MM.1S (cell line): Measurements from ENCODE around the gene KRTAP12-1.

Experiments
- DNase-seq: peaks from one replicate; pipeline ENCODE4 v3.0.0-alpha.2; 2015
- H2AFZ ChIP-seq: fragments of 300-600 bp; sonication (generic); 2 replicates; pipeline ENCODE4 v1.6.0; 2016; ENCODE audit warnings: antibody characterized with exemption, low read length
- H3F3A ChIP-seq: fragments of 300-600 bp; sonication (generic); 2 replicates; pipeline ENCODE4 v1.6.1; 2016; ENCODE audit warnings: mild to moderate bottlenecking, antibody characterized with exemption, low read length, moderate library complexity, mixed read lengths; ENCODE audit not compliant: insufficient read depth
- H3K27ac ChIP-seq: fragments of 300-600 bp; sonication (generic); 2 replicates; pipeline ENCODE4 v1.5.1; 2016; ENCODE audit warnings: mild to moderate bottlenecking, low read length
- H3K27me3 ChIP-seq: fragments of 300-600 bp; sonication (generic); replicated peaks from 2 replicates; pipeline ENCODE4 v1.6.0; 2016; ENCODE audit warnings: low read length; ENCODE audit not compliant: insufficient read depth
- H3K36me3 ChIP-seq: fragments of 300-600 bp; sonication (generic); replicated peaks from 2 replicates; pipeline ENCODE4 v1.6.1; 2016; ENCODE audit warnings: mild to moderate bottlenecking, low read length, mixed read lengths; ENCODE audit not compliant: insufficient read depth
- H3K4me1 ChIP-seq: fragments of 300-600 bp; sonication (generic); 2 replicates; pipeline ENCODE4 v1.6.1; 2016; ENCODE audit warnings: low read length, mixed read lengths
- H3K4me2 ChIP-seq: fragments of 300-600 bp; sonication (generic); 2 replicates; pipeline ENCODE4 v1.6.0; 2016; ENCODE audit warnings: low read depth, low read length
- H3K4me3 ChIP-seq: fragments of 300-600 bp; sonication (generic); 2 replicates; pipeline ENCODE4 v1.5.1; 2016; ENCODE audit warnings: low read length, mixed read lengths
- H3K79me2 ChIP-seq: fragments of 300-600 bp; sonication (generic); 2 replicates; pipeline ENCODE4 v1.6.1; 2016; ENCODE audit warnings: mixed run types, low read length, mixed read lengths
- H3K9ac ChIP-seq: fragments of 300-600 bp; sonication (generic); 2 replicates; pipeline ENCODE4 v1.6.1; 2016; ENCODE audit warnings: low read length, mixed read lengths
- H3K9me2 ChIP-seq: fragments of 300-600 bp; sonication (generic); replicated peaks from 2 replicates; pipeline ENCODE4 v1.6.1; 2016; ENCODE audit warnings: mild to moderate bottlenecking, low read length, mixed read lengths; ENCODE audit not compliant: insufficient read depth
- H3K9me3 ChIP-seq: fragments of 300-600 bp; sonication (generic); replicated peaks from 2 replicates; pipeline ENCODE4 v1.6.1; 2016; ENCODE audit warnings: mild to moderate bottlenecking, low read length, mixed read lengths; ENCODE audit not compliant: insufficient read depth
- H4K20me1 ChIP-seq: fragments of 300-600 bp; sonication (generic); 2 replicates; pipeline ENCODE4 v1.6.1; 2016; ENCODE audit warnings: mild to moderate bottlenecking, low read length, moderate library complexity, mixed read lengths; ENCODE audit not compliant: insufficient read depth
- CTCF ChIP-seq: fragments of 300-600 bp; sonication (generic); IDR thresholded peaks from 2 replicates; pipeline ENCODE4 v1.5.1; 2016; ENCODE audit warnings: antibody characterized with exemption, low read length, mixed read lengths
- EZH2 ChIP-seq: fragments of 300-600 bp; sonication (generic); optimal IDR thresholded peaks from 2 replicates; pipeline ENCODE3; 2017; ENCODE audit warnings: low read depth, mild to moderate bottlenecking, antibody characterized with exemption, low read length, mixed read lengths
- EZH2phosphoT487 ChIP-seq: fragments of 300-600 bp; sonication (generic); IDR thresholded peaks from 2 replicates; pipeline ENCODE4 v1.6.1; 2018; ENCODE audit warnings: antibody characterized with exemption, low read length

KRTAP12-1 gene

DNA sequence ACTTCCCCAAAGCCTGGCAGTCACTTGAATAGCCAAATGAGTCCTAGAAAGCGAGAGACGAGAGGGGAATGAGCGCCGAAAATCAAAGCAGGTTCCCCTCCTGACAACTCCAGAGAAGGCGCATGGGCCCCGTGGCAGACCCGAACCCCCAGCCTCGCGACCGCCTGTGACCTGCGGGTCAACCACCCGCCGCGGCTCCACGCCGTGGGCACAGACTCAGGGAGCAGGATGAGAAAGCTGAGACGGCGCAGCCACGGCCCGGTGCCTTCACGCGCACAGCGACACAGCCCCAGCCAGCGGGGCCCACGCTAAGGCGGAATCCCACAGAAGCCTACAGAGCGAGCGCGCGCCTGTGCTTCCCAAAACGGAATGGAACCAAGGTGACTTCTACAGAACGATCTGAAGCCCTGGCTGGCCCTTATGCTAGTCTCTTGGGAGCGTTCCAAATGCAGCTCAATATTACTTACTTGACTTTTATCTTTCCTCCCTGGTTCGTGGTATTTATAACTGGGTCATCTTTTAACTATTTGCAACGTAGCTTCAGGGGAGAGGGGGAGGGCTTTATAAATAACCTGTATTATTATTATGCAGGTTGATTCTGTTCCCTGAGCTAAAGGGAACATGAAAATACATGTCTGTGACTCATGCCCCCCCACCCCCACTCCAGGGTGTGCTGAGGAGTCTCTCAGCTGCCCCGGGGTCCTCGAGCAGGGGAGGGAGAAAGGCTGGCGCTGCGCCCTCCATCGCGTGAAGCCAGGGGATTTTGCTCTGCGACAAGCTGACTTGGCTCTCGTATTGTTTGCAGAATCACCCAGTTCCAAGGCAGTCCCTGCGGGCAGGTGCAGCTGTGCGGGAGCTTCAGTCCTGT lies 27.7 kb upstream of the KRTAP12-1 start:
- Histone ChIP-seq H3K9ac (no peak overlapping the region), H2AFZ (no peak overlapping the region), H3F3A (no peaks in the 10 kb centered on the region), H4K20me1 (no peaks in the 10 kb centered on the region), H3K4me1 (no peaks in the 10 kb centered on the region), H3K27ac (no peak overlapping the region), H3K79me2 (no peaks in the 10 kb centered on the region), H3K4me3 (no peak overlapping the region), H3K4me2 (no peak overlapping the region), H3K9me3 (no peaks in the 10 kb centered on the region), H3K9me2 (no peaks in the 10 kb centered on the region), H3K27me3 (peaks cover 89% of the 10 kb centered on the region), H3K36me3 (no peaks in the 10 kb centered on the region)
- DNase-seq = no peak
- TF ChIP-seq EZH2phosphoT487 = no peak
- no peak for TF ChIP-seq EZH2
- no peak for TF ChIP-seq CTCF

DNA sequence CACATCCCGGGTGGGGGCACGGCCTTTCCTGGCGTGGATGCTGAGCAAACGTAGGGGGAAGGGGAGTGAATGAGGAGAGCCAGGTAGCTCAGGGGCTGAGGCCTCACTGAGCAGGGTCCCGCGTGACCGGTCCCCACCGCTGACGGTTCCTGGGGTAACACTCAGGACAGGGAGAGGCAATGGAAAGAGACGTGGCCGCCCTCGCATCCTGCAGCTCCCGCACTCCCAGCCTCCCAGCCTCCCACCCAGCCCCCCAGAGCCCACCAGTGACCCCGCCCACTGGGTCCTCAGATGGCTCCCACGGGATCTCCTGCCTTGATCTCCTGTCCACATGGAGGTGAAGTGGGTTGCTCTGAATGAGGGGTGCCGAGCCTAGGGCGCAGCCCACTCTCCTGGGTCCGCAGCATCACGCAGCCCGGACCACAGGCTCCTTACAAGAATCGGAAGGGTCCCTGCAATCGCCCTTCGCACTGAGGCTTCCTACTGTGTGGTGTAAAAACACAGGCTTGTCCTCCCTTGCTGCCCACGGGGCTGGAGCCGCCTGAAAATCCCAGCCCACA lies 27.0 kb upstream of the KRTAP12-1 start:
- H2AFZ ChIP-seq = no peak overlapping the region
- DNase-seq = no peak
- no peaks in the 10 kb centered on the region for H3K9me2 ChIP-seq
- H3K9ac ChIP-seq = no peak overlapping the region
- no peaks in the 10 kb centered on the region for H3K79me2 ChIP-seq
- no peaks in the 10 kb centered on the region for H3K36me3 ChIP-seq
- no peak overlapping the region for H3K4me2 ChIP-seq
- no peaks in the 10 kb centered on the region for H3F3A ChIP-seq
- H4K20me1 ChIP-seq = no peaks in the 10 kb centered on the region
- no peaks in the 10 kb centered on the region for H3K4me1 ChIP-seq
- H3K27me3 ChIP-seq = peaks cover 90% of the 10 kb centered on the region
- H3K27ac ChIP-seq = no peak overlapping the region
- H3K4me3 ChIP-seq = no peak overlapping the region
- no peaks in the 10 kb centered on the region for H3K9me3 ChIP-seq
- TF ChIP-seq EZH2 (no peak), CTCF (no peak), EZH2phosphoT487 (no peak)

- H4K20me1 ChIP-seq = no peaks in the 10 kb centered on the region
- no peak overlapping the region for H3K27ac ChIP-seq
- H3K36me3 ChIP-seq = no peaks in the 10 kb centered on the region
- H3K9me3 ChIP-seq = no peaks in the 10 kb centered on the region
- H3K4me1 ChIP-seq = no peaks in the 10 kb centered on the region
- H3K27me3 ChIP-seq = peaks cover 90% of the 10 kb centered on the region
- no peak overlapping the region for H2AFZ ChIP-seq
- TF ChIP-seq EZH2phosphoT487 = no peak
- no peak for TF ChIP-seq EZH2
- TF ChIP-seq CTCF = no peak
- no peaks in the 10 kb centered on the region for H3K9me2 ChIP-seq
- no peaks in the 10 kb centered on the region for H3F3A ChIP-seq
- no peak overlapping the region for H3K4me2 ChIP-seq
- H3K4me3 ChIP-seq = no peak overlapping the region
- DNase-seq = no peak
- no peak overlapping the region for H3K9ac ChIP-seq
- no peaks in the 10 kb centered on the region for H3K79me2 ChIP-seq
Observed at GRCh38 chr21:44708213-44708865, 26.4 kb upstream of the KRTAP12-1 start.
